ENCODE data around the gene FIS1. TPM values are rescaled to one million over a fixed set of nuclear protein-coding genes. Genes with fewer than 3 reads are reported as not detected.
"Not testable (repeated sequence)": the region's sequence is repeated elsewhere in the genome, so short reads cannot be mapped to it uniquely, and the experiment has no call there.

FIS1 gene
- total RNA-seq, 1 donor from 2014 or later, result 143 TPM

GRCh38 chr7:101255796-101256195 is 10.9 kb upstream of the FIS1 start:
- no peak for ATAC-seq

- not testable (repeated sequence) for ATAC-seq
These were observed 8.3 kb upstream of the FIS1 start for GRCh38 chr7:101253199-101253598.

GRCh38 chr7:101251871-101252659 is 7.2 kb upstream of the FIS1 start:
- peak; percentile 100 for ATAC-seq

- ATAC-seq, result no peak
These were observed 5.4 kb upstream of the FIS1 start for GRCh38 chr7:101250324-101250723.

- no peak for ATAC-seq
These were observed 3.4 kb upstream of the FIS1 start for GRCh38 chr7:101248276-101248675.

- ATAC-seq, result no peak
These were observed 327 bp upstream of the FIS1 start for GRCh38 chr7:101245147-101245668.

GRCh38 chr7:101243646-101244374 is 1.1 kb downstream of the FIS1 start:
- no peak for ATAC-seq

GRCh38 chr7:101241443-101242349 is 3.2 kb downstream of the FIS1 start:
- no peak for ATAC-seq

- no peak for ATAC-seq
These were observed 3.9 kb downstream of the FIS1 start for GRCh38 chr7:101241015-101241363.

GRCh38 chr7:101240226-101241014 is 4.5 kb downstream of the FIS1 start:
- no peak for ATAC-seq

- no peak for ATAC-seq
These were observed 5.0 kb downstream of the FIS1 start for GRCh38 chr7:101239951-101240220.

GRCh38 chr7:101239191-101239950 is 5.5 kb downstream of the FIS1 start:
- ATAC-seq, result peak; percentile 1

- ATAC-seq, result no peak
These were observed 6.4 kb downstream of the FIS1 start for GRCh38 chr7:101238226-101239182.

GRCh38 chr7:101237206-101238067 is 7.4 kb downstream of the FIS1 start, which contains the start of gene CLDN15:
Gene CLDN15 (minus strand): TSS chr7:101237802. CDS start chr7:101237581, 221 bp downstream.
- ATAC-seq, result no peak

GRCh38 chr7:101236292-101236835 is 8.5 kb downstream of the FIS1 start:
- no peak for ATAC-seq

- no peak for ATAC-seq
These were observed 9.4 kb downstream of the FIS1 start for GRCh38 chr7:101235522-101235921.

GRCh38 chr7:101235050-101235449 is 9.8 kb downstream of the FIS1 start:
- no peak for ATAC-seq

- no peak for ATAC-seq
These were observed 10.2 kb downstream of the FIS1 start for GRCh38 chr7:101234636-101235035.

Measured in esophagus mucosa (tissue), 1 donor.